ENCODE data around the gene TARS3.

The TARS3 gene

DNA sequence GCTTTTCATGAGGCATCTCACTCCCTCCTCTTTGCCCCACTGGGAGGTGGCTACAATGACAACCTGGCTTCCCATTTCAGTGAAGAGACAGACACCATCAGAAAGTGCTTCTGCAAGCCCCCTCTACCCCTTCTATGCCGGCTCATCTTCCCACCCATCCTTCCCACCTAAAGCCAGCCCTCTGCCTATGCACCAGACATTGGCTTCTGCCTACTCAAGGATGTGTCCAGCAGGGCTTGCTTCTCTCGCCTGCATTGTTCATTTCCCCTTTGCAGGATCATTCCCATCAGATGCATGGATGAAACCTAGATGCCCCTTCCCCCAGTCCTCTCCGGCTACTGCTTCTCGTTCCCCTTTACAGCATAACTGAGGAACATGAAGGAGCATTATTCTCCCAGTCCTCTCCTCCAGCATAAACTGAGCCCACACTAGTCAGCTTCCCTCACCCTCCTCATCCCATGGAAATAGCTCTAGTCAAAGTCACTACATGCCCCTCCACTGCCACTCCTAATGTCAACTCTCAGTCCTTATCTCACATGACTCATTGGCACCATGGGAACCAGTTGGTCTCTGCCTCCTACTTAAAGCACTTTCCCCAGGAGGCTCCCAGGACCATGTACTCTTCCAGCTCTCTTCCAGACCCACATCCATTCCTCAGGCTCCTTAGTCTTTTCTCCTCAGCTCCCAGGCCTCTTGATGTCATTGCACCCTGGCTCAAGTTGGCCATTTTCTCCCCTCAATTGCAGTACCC, 120.0 kb downstream of the TARS3 start:
- no peak for TF ChIP-seq ZFX (IDR thresholded peaks at IDR 0.05)
- TF ChIP-seq, protein P1, sequence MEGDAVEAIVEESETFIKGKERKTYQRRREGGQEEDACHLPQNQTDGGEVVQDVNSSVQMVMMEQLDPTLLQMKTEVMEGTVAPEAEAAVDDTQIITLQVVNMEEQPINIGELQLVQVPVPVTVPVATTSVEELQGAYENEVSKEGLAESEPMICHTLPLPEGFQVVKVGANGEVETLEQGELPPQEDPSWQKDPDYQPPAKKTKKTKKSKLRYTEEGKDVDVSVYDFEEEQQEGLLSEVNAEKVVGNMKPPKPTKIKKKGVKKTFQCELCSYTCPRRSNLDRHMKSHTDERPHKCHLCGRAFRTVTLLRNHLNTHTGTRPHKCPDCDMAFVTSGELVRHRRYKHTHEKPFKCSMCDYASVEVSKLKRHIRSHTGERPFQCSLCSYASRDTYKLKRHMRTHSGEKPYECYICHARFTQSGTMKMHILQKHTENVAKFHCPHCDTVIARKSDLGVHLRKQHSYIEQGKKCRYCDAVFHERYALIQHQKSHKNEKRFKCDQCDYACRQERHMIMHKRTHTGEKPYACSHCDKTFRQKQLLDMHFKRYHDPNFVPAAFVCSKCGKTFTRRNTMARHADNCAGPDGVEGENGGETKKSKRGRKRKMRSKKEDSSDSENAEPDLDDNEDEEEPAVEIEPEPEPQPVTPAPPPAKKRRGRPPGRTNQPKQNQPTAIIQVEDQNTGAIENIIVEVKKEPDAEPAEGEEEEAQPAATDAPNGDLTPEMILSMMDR (conservative IDR thresholded peaks at IDR 0.05): no peak
- H3K27ac ChIP-seq: no peak overlapping the region

Data from C4-2B (cell line).